GM21717 (cell line): ENCODE measurements around the gene SH3GL1.

Experiments
- ATAC-seq: cut with Tn5 transposase; IDR thresholded peaks from one replicate; pipeline ENCODE4 v1.9.1; 2021; ENCODE audit warnings: mild to moderate bottlenecking, moderate library complexity; ENCODE audit not compliant: unreplicated experiment

SH3GL1 gene

GRCh38 chr19:4402171-4403004 is 2.0 kb upstream of the SH3GL1 start, which contains the start of gene CHAF1A:
CHAF1A (plus strand) TSS chr19:4402640; CDS start chr19:4402763, 123 bp downstream.
- ATAC-seq: peak; percentile 71

GRCh38 chr19:4401769-4402170 is 1.4 kb upstream of the SH3GL1 start:
- ATAC-seq: no peak

- peak; percentile 1 for ATAC-seq
Observed at GRCh38 chr19:4399812-4400134, 574 bp downstream of the SH3GL1 start.

DNA sequence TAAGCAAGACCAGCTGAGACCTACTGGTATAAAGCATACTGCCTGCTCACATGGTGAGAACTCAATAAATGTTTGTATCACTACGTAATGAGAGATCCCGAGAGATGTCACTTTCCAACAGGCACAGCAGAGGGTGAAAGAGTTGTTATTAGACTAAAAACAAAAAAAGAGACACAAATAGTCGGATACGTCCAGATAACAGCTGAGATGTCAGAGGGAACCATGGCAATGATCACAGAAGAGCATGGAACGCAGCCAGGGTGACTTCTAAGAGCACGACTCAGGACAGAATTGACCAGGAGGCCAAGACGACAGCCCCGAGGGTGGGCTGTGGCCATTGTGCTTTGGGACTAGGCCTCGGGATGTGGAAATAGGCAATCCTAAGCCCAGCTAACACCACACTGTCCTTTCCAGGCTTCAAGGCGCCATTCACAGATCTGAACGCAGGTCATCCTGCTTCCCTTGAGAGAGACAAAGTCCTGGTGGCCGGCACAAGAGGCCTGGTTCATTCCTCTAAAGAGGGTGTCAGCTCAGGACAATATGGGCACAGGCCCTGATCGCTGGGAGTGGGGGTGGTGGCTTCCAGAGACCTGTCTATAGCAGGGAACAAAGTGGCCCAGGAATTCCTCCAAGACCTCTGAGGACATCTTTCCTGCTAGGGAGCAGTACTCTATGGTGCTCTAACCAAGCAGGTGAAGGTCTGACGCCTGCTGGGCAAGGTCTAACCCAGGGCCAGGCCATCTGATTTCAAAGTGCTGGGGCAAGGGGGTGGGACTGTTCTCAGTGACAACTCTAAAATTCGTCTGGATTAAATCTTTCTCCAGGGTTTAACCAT is 3.2 kb downstream of the SH3GL1 start:
- no peak for ATAC-seq

DNA sequence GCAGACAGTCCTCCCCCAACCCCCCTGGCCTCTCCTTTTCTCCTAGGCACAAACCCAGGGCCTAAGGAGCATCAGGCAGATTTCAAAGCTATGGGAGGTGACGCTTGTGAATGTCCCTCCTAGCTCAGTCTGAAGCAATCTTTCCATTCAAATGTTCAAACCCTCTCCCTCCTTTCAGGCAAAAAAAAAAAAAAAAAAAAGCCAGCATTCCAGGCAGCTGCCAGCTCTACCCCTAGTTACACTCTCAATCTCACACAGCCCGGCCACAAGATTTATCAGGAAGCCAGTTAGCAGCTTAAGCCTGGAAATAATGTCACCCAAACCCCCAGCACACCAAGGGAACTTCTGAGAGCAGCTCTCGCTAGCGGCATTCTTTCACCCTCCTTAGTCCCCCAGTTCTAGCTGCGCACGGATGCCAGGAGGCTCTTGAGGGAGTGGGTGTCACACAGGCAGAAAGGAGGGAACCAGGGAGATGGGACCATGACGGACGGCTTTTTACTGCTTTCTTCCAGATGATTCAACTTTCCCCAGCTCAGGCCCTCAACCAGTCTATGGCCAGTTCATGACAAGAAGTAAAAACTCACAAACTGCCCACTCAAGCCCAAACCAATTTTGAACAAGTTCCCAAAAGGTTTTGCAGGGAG is 6.3 kb downstream of the SH3GL1 start:
- ATAC-seq: no peak

- no peak for ATAC-seq
Observed at GRCh38 chr19:4391701-4392483, 8.5 kb downstream of the SH3GL1 start.

DNA sequence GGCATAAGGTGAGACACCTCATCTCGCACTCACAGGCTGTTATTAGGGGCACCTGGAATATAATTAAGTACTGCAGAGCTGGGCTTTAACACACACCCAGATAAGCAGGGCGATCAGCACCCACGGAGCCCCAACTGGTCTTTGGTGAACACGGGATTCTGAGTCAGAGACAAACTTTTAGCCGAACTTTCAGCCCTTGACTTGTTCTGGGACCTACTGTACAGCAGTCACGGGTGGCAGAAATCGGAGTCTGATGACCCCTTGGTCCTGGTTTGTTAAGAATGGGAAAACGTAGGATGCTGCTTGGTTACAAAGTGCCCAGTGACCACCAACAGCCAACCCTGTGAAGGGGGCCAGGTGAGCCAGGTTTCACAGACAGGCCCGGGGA is 9.0 kb downstream of the SH3GL1 start:
- ATAC-seq: no peak

DNA sequence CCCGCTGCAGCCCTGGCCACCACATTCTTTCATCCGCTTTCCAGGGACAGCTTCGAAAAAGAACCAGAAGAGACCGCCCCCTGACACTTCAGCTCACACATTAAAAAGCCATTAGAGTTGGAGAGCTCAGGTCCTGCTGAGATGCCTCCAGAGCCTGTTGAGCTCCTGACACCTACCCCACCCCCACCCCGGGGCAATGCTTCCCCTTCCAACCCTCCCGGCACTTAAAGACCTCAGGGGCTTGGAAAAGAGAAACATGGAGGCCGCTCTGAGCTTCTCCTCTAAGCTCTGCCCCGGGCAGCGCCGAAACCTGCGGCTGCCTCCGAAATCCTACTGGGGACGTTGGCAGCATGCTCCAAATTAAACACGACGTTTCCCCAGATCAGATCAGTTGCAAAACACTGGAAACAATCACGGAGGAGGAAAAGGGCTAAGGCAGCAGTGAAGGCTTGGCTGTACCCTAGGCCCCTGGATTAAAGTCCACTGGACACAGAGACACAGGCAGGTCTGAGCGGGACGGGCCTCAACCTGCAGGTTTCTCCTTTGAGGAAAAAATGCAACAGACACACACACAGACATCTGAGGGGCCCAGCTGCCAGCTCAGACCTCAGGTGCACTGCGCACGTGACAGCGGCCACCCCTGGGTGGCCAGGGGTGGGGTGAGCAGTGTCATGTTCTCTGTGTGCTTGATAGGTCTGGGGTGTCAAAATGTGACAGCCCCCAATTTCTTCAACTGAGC is 9.6 kb downstream of the SH3GL1 start:
- no peak for ATAC-seq

- ATAC-seq: no peak
Observed at GRCh38 chr19:4390017-4390566, 10.3 kb downstream of the SH3GL1 start.

- ATAC-seq: no peak
Observed at GRCh38 chr19:4389511-4390016, 10.8 kb downstream of the SH3GL1 start.

- ATAC-seq: no peak
Observed at GRCh38 chr19:4389064-4389375, 11.3 kb downstream of the SH3GL1 start.

DNA sequence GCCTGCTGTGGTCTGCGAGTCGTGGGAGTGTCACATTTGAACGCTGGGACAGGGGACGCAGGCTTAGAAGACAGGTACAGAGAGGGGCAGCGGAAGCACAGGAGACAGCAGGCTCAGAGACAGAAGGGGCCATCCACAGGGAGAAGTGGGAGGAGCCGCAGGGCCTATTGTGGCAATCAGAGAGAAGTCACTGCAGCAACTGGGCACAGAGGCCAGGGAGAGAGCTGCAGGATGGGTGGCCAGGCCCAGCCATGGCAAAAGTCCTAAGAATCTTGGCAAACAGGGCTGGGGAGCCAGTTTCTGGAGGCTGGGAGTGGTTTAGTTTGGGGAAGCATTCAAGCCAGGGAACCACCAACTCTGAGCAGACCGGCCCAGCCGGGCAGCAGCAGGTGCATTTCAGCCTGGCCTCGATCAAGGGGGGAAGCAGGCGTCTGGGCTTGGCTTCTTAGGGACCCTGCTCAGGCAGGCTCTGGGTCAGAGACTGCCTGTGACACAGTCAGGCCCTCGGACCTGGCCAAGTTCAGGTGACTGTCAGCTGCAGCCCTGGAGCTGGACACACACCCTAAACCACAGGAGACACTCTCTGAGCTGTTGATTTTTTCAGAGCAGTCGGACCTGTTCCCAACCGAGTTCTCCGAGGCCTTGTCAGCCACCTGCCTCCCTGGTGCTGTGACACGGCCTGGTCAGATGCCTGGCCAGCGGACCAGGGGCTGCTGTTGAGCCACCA is 11.8 kb downstream of the SH3GL1 start:
- no peak for ATAC-seq

DNA sequence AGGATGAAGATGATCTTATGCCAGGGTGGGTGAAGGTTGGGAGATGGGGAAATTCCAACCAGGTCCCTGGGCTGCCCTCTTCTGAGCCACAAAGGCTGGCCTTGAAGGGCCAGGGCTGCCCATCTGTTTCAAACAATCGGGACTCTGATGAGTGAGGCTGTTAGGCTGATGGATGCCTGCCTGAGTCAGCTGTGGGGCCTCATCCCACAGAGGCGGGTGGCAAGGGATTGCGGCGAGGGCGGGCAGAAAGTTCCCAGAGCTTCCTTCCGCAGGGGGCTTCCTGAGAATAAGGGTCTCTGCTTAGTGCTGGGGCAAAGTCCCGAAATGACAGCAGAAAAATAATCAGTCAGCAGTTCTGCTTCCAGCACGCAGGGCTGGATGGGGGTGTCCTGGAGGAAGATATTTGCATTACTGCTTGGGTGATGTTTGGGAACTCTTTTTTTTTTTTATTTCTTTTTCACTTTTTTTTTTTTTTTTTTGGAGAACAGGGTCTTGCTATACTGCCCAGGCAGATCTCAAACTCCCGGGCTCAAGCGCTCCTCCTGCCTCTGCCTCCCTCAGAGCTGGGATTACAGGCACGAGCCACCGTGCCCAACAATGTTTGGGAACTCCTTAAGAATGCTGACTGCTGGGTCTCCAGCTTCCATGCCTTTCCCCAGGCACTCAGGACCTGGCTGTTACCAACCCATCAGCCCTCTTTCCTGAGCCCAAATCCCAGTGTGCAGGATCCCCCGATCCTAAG is 14.1 kb downstream of the SH3GL1 start:
- ATAC-seq: no peak

DNA sequence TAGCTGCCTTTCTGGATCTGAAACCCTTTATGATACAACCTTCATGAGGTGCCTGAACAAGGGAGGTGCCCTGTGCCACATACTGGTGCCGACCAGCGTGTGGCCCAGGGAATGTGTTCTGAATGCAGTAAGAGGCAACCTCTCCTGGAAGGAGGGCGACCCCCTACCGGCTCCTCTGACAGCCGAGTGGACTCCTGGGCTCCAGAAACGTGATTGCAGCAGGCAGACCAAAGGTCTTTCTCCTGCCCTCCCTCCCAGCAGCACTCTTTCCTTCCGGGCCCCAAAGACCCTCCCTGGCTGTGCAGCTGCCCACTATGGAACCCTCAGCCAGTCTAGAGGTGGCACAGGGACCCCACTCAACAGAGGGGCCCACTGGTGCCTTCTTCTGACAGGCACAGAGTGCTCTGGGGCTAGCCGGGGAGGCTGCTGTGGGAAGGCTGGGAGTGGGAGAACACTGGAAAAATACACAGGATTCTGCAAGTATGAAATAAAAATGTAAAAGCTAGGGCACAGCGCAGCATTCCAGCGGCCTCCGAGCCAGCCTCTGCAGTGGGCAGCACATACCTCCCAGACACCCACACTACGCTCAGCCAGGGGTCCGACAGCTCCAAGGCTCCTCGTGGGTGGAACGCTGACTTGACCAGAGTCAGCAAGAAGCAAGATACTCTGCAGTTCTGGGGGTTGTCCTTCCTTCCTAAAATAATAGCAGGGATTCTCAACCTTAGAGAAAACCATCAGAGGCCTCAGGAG is 14.9 kb downstream of the SH3GL1 start:
- ATAC-seq: no peak

- ATAC-seq: no peak
Observed at GRCh38 chr19:4380254-4380727, 20.1 kb downstream of the SH3GL1 start.

- ATAC-seq: no peak
Observed at GRCh38 chr19:4379383-4380253, 20.7 kb downstream of the SH3GL1 start.

- ATAC-seq: no peak
Observed at GRCh38 chr19:4378886-4379285, 21.5 kb downstream of the SH3GL1 start.
